Measurements from ENCODE around the gene KLHL42.

DNA sequence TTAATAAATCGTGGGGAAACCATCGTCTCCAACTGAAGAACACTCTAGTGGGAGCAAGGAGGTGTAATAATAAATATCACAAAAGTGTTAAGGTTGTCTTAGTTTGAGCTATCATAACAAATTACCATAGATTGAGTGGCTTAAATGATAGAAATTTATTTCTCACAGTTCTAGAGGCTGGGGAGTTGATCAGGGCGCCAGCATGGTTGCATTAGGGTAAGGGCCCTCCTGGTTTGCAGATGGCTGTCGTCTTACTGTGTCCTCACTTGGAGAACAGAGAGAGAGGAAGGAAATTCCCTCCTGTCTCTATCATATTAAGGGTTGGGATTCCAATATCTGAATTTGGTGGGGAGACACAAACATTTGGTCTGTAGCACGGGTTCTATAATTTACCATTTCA is 36.4 kb upstream of the KLHL42 start:
- TF ChIP-seq SIN3A (IDR thresholded peaks at IDR 0.05; ENCODE audit: borderline replicate concordance, low read depth, low read length) (no peak), ZZZ3 (CRISPR knock-in tag; IDR thresholded peaks at IDR 0.05; ENCODE audit: borderline replicate concordance) (no peak), RBFOX2 (IDR thresholded peaks at IDR 0.05; ENCODE audit: low read depth, low read length) (no peak), ZNF598 (CRISPR knock-in tag; IDR thresholded peaks at IDR 0.05; ENCODE audit: borderline replicate concordance) (no peak), RAD21 (CRISPR knock-in tag; IDR thresholded peaks at IDR 0.05) (no peak), TAF1 (CRISPR knock-in tag; IDR thresholded peaks at IDR 0.05) (no peak), CREM (IDR thresholded peaks at IDR 0.05) (no peak), CREM (CRISPR knock-in tag; IDR thresholded peaks at IDR 0.05) (no peak), MAZ (IDR thresholded peaks at IDR 0.05; ENCODE audit: borderline replicate concordance, low read depth, low read length) (no peak), MAZ (CRISPR knock-in tag; IDR thresholded peaks at IDR 0.05; ENCODE audit: low read depth) (no peak)
- TF ChIP-seq, protein P1, sequence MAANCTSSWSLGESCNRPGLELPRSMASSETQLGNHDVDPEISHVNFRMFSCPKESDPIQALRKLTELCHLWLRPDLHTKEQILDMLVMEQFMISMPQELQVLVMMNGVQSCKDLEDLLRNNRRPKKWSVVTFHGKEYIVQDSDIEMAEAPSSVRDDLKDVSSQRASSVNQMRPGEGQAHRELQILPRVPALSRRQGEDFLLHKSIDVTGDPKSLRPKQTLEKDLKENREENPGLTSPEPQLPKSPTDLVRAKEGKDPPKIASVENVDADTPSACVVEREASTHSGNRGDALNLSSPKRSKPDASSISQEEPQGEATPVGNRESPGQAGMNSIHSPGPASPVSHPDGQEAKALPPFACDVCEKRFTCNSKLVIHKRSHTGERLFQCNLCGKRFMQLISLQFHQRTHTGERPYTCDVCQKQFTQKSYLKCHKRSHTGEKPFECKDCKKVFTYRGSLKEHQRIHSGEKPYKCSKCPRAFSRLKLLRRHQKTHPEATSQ (CRISPR knock-in tag; IDR thresholded peaks at IDR 0.05; ENCODE audit: borderline replicate concordance), result no peak
- TF ChIP-seq, protein P2, sequence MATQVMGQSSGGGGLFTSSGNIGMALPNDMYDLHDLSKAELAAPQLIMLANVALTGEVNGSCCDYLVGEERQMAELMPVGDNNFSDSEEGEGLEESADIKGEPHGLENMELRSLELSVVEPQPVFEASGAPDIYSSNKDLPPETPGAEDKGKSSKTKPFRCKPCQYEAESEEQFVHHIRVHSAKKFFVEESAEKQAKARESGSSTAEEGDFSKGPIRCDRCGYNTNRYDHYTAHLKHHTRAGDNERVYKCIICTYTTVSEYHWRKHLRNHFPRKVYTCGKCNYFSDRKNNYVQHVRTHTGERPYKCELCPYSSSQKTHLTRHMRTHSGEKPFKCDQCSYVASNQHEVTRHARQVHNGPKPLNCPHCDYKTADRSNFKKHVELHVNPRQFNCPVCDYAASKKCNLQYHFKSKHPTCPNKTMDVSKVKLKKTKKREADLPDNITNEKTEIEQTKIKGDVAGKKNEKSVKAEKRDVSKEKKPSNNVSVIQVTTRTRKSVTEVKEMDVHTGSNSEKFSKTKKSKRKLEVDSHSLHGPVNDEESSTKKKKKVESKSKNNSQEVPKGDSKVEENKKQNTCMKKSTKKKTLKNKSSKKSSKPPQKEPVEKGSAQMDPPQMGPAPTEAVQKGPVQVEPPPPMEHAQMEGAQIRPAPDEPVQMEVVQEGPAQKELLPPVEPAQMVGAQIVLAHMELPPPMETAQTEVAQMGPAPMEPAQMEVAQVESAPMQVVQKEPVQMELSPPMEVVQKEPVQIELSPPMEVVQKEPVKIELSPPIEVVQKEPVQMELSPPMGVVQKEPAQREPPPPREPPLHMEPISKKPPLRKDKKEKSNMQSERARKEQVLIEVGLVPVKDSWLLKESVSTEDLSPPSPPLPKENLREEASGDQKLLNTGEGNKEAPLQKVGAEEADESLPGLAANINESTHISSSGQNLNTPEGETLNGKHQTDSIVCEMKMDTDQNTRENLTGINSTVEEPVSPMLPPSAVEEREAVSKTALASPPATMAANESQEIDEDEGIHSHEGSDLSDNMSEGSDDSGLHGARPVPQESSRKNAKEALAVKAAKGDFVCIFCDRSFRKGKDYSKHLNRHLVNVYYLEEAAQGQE (IDR thresholded peaks at IDR 0.05; ENCODE audit: borderline replicate concordance in 1 of 2, low read depth in 1 of 2, low read length in 2 of 2), result no peak
